ENCODE results near the gene ADGRL2. TPM values are rescaled to one million over a fixed set of nuclear protein-coding genes. Genes with fewer than 3 reads are reported as not detected.

Gene ADGRL2
- total RNA-seq, 5 donors from 2014 or later (not counting 1 experiment from before 2014, with no cell fraction given), result 0.20 to 0.70 (median 0.55) TPM; not detected in 2

GRCh38 chr1:82000221-82000620 lies 199.5 kb downstream of the ADGRL2 start:
- POLR2A ChIA-PET, result no interaction called here
- Histone ChIP-seq H3K4me3 (ENCODE audit: control insufficient read depth in 1 of 2, extremely low read depth in 1 of 2, low read length in 1 of 2) (no peak overlapping the region), H3K27ac (ENCODE audit: low read length) (no peak overlapping the region), H3K9me3 (no peaks in the 10 kb centered on the region), H3K36me3 (ENCODE audit: control insufficient read depth in 2 of 2, extremely low read depth in 1 of 2, insufficient read depth in 1 of 2, low read length in 1 of 2) (no peaks in the 10 kb centered on the region), H3K27me3 (replicated peaks in 1 of 2; ENCODE audit: control insufficient read depth in 2 of 2, extremely low read depth in 1 of 2, insufficient read depth in 2 of 2, low read length in 1 of 2) (no peaks in the 10 kb centered on the region), H3K4me1 (ENCODE audit: control insufficient read depth in 1 of 2, extremely low read depth in 1 of 2, insufficient read depth in 2 of 2, low read length in 2 of 2) (no peaks in the 10 kb centered on the region)
- 100% methylated on average over 2 of the region's 2 CpGs for WGBS (ENCODE audit: insufficient coverage)
- Mint-ChIP-seq H3K27ac (no peak overlapping the region), H3K4me3 (no peak overlapping the region), H3K36me3 (no peaks in the 10 kb centered on the region), H3K4me1 (no peaks in the 10 kb centered on the region), H3K9me3 (no peaks in the 10 kb centered on the region), H3K27me3 (no peaks in the 10 kb centered on the region)
- DNase-seq, result no peak
- CTCF ChIA-PET, result no interaction called here
- ATAC-seq (replicated peaks in 1 of 4), result no peak

DNA sequence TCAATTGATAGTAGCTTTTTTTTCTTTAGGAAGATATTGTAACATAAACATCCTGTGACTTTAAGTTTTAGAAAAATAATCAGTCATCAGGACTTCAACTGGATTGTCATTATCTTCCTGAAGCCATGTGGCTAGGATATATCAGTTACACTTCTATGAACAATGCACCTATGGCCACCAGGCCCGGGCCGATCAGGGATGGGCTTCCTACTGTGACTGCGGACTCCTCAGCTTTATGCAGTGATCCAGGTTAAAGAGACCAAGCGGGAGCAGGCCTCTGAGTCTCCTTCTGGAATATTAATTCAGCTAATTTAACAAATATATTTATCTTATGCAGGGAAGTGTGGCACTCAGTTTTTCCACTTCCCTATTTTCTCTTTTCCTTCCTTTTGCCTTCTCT lies 200.6 kb downstream of the ADGRL2 start:
- ATAC-seq (replicated peaks in 1 of 4) (no peak), DNase-seq (no peak)
- WGBS (ENCODE audit: insufficient coverage), result 92% methylated on average over 3 of the region's 4 CpGs
- H3K4me1 Mint-ChIP-seq, result no peaks in the 10 kb centered on the region
- Histone ChIP-seq H3K27ac (ENCODE audit: low read length) (no peak overlapping the region), H3K9me3 (no peaks in the 10 kb centered on the region), H3K27me3 (replicated peaks in 1 of 2; ENCODE audit: control insufficient read depth in 2 of 2, extremely low read depth in 1 of 2, insufficient read depth in 2 of 2, low read length in 1 of 2) (no peaks in the 10 kb centered on the region), H3K4me1 (ENCODE audit: control insufficient read depth in 1 of 2, extremely low read depth in 1 of 2, insufficient read depth in 2 of 2, low read length in 2 of 2) (no peaks in the 10 kb centered on the region), H3K36me3 (ENCODE audit: control insufficient read depth in 2 of 2, extremely low read depth in 1 of 2, insufficient read depth in 1 of 2, low read length in 1 of 2) (no peaks in the 10 kb centered on the region), H3K4me3 (ENCODE audit: control insufficient read depth in 1 of 2, extremely low read depth in 1 of 2, low read length in 1 of 2) (no peak overlapping the region)
- CTCF ChIA-PET, result no interaction called here
- H3K9me3 Mint-ChIP-seq, result no peaks in the 10 kb centered on the region
- H3K4me3 Mint-ChIP-seq, result no peak overlapping the region
- POLR2A ChIA-PET, result no interaction called here
- no peak overlapping the region for H3K27ac Mint-ChIP-seq
- no peaks in the 10 kb centered on the region for H3K36me3 Mint-ChIP-seq
- H3K27me3 Mint-ChIP-seq, result no peaks in the 10 kb centered on the region

DNA sequence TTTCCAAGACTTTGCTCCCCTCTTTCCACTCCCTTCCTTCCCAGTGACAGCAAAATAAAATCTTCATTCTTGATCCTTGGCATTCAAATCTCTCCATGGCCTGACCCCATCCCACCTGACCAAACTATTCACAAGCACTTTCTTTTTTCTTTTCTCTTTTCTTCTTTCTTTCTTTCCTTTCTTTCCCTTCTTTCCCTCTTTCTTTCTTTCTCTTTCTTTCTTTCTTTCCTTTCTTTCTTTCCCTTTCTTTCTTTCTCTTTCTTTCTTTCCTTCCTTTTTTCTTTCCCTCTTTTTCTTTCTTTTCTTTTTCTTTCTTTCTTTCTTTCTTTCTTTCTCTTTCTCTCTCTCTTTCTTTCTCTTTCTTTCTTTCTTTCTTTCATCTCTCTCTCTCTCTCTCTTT lies 207.1 kb downstream of the ADGRL2 start:
- Mint-ChIP-seq H3K36me3 (no peaks in the 10 kb centered on the region), H3K4me1 (no peaks in the 10 kb centered on the region), H3K9me3 (peaks cover 0 to 2% (median 0%) of the 10 kb centered on the region in 3 donors), H3K27me3 (no peaks in the 10 kb centered on the region), H3K4me3 (no peak overlapping the region), H3K27ac (no peak overlapping the region)
- no peak for ATAC-seq (replicated peaks in 1 of 4)
- no peak overlapping the region for H3K27ac ChIP-seq (ENCODE audit: low read length)
- no peaks in the 10 kb centered on the region for H3K27me3 ChIP-seq (replicated peaks in 1 of 2; ENCODE audit: control insufficient read depth in 2 of 2, extremely low read depth in 1 of 2, insufficient read depth in 2 of 2, low read length in 1 of 2)
- H3K36me3 ChIP-seq (ENCODE audit: control insufficient read depth in 2 of 2, extremely low read depth in 1 of 2, insufficient read depth in 1 of 2, low read length in 1 of 2), result no peaks in the 10 kb centered on the region
- H3K4me3 ChIP-seq (ENCODE audit: control insufficient read depth in 1 of 2, extremely low read depth in 1 of 2, low read length in 1 of 2), result no peak overlapping the region
- no peaks in the 10 kb centered on the region for H3K4me1 ChIP-seq (ENCODE audit: control insufficient read depth in 1 of 2, extremely low read depth in 1 of 2, insufficient read depth in 2 of 2, low read length in 2 of 2)
- CTCF ChIA-PET, result no interaction called here
- DNase-seq, result no peak
- POLR2A ChIA-PET, result no interaction called here
- no peaks in the 10 kb centered on the region for H3K9me3 ChIP-seq

DNA sequence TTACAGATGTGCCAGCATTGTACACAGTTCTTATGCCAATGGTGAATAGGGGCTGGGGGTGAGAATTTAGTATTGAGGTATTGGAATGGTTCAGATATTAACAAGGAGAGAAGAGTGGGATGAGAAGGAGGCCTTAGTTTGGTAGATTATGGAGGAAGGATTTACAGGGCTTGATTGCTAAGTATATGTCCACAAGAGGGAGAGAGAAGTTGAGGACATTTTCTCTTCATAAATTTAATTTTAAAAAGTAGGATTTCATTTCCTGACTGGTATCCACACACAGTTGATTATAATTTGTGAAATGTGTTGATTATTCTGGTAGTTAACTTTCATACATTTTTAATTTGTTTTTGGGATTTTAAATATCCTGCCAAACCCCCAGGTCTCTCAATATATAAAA lies 213.0 kb downstream of the ADGRL2 start:
- H3K4me1 Mint-ChIP-seq, result no peaks in the 10 kb centered on the region
- Histone ChIP-seq H3K4me3 (ENCODE audit: control insufficient read depth in 1 of 2, extremely low read depth in 1 of 2, low read length in 1 of 2) (no peak overlapping the region), H3K27me3 (replicated peaks in 1 of 2; ENCODE audit: control insufficient read depth in 2 of 2, extremely low read depth in 1 of 2, insufficient read depth in 2 of 2, low read length in 1 of 2) (no peaks in the 10 kb centered on the region), H3K36me3 (ENCODE audit: control insufficient read depth in 2 of 2, extremely low read depth in 1 of 2, insufficient read depth in 1 of 2, low read length in 1 of 2) (no peaks in the 10 kb centered on the region), H3K27ac (ENCODE audit: low read length) (no peak overlapping the region), H3K9me3 (no peaks in the 10 kb centered on the region), H3K4me1 (ENCODE audit: control insufficient read depth in 1 of 2, extremely low read depth in 1 of 2, insufficient read depth in 2 of 2, low read length in 2 of 2) (no peaks in the 10 kb centered on the region)
- no peaks in the 10 kb centered on the region for H3K36me3 Mint-ChIP-seq
- CTCF ChIA-PET, result no interaction called here
- DNase-seq (no peak), ATAC-seq (replicated peaks in 1 of 4) (no peak)
- H3K27ac Mint-ChIP-seq, result no peak overlapping the region
- H3K9me3 Mint-ChIP-seq, result peaks cover 0 to 5% (median 0%) of the 10 kb centered on the region in 3 donors
- POLR2A ChIA-PET, result no interaction called here
- H3K27me3 Mint-ChIP-seq, result no peaks in the 10 kb centered on the region
- H3K4me3 Mint-ChIP-seq, result no peak overlapping the region

GRCh38 chr1:82015444-82015843 lies 214.7 kb downstream of the ADGRL2 start:
- Mint-ChIP-seq H3K27ac (no peak overlapping the region), H3K27me3 (no peaks in the 10 kb centered on the region), H3K4me1 (no peaks in the 10 kb centered on the region), H3K4me3 (no peak overlapping the region), H3K9me3 (peaks cover 0 to 14% (median 0%) of the 10 kb centered on the region in 3 donors), H3K36me3 (no peaks in the 10 kb centered on the region)
- H3K4me3 ChIP-seq (ENCODE audit: control insufficient read depth in 1 of 2, extremely low read depth in 1 of 2, low read length in 1 of 2), result no peak overlapping the region
- H3K4me1 ChIP-seq (ENCODE audit: control insufficient read depth in 1 of 2, extremely low read depth in 1 of 2, insufficient read depth in 2 of 2, low read length in 2 of 2), result no peaks in the 10 kb centered on the region
- ATAC-seq (replicated peaks in 1 of 4) (no peak), DNase-seq (no peak)
- ChIA-PET POLR2A (no interaction called here), CTCF (no interaction called here)
- H3K9me3 ChIP-seq, result no peaks in the 10 kb centered on the region
- H3K36me3 ChIP-seq (ENCODE audit: control insufficient read depth in 2 of 2, extremely low read depth in 1 of 2, insufficient read depth in 1 of 2, low read length in 1 of 2), result no peaks in the 10 kb centered on the region
- no peaks in the 10 kb centered on the region for H3K27me3 ChIP-seq (replicated peaks in 1 of 2; ENCODE audit: control insufficient read depth in 2 of 2, extremely low read depth in 1 of 2, insufficient read depth in 2 of 2, low read length in 1 of 2)
- 67% methylated on average over 5 of the region's 6 CpGs for WGBS (ENCODE audit: insufficient coverage)
- H3K27ac ChIP-seq (ENCODE audit: low read length), result no peak overlapping the region

DNA sequence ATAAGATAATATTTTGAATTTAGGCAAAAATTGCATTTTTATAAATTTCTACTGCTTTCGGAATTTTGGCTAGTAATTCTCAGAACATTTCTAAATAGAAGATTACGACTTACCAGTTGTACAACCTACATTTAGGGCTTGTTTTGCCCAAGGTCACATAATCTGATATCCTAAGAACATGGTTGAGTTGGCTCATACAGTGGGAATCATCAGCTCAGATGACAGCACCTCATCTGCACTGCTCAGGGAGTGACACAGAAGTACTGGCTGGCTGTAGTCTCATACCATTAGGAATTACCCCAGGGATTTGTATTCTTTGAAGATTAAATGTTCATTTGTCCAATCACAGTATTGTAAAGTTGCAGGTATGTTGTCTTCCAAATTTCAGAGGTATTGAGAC lies 217.6 kb downstream of the ADGRL2 start:
- H3K27ac Mint-ChIP-seq, result no peak overlapping the region
- H3K27ac ChIP-seq (ENCODE audit: low read length), result no peak overlapping the region
- H3K27me3 Mint-ChIP-seq, result no peaks in the 10 kb centered on the region
- CTCF ChIA-PET, result no interaction called here
- H3K27me3 ChIP-seq (replicated peaks in 1 of 2; ENCODE audit: control insufficient read depth in 2 of 2, extremely low read depth in 1 of 2, insufficient read depth in 2 of 2, low read length in 1 of 2), result no peaks in the 10 kb centered on the region
- no peak overlapping the region for H3K4me3 Mint-ChIP-seq
- H3K36me3 Mint-ChIP-seq, result no peaks in the 10 kb centered on the region
- WGBS (ENCODE audit: insufficient coverage), result no CpG with 5 or more reads among the region's 2 CpGs
- ATAC-seq (replicated peaks in 1 of 4) (no peak), DNase-seq (no peak)
- H3K36me3 ChIP-seq (ENCODE audit: control insufficient read depth in 2 of 2, extremely low read depth in 1 of 2, insufficient read depth in 1 of 2, low read length in 1 of 2), result no peaks in the 10 kb centered on the region
- H3K9me3 ChIP-seq, result no peaks in the 10 kb centered on the region
- H3K9me3 Mint-ChIP-seq, result peaks cover 0 to 16% (median 3%) of the 10 kb centered on the region in 3 donors
- POLR2A ChIA-PET, result no interaction called here
- H3K4me1 ChIP-seq (ENCODE audit: control insufficient read depth in 1 of 2, extremely low read depth in 1 of 2, insufficient read depth in 2 of 2, low read length in 2 of 2), result no peaks in the 10 kb centered on the region
- no peak overlapping the region for H3K4me3 ChIP-seq (ENCODE audit: control insufficient read depth in 1 of 2, extremely low read depth in 1 of 2, low read length in 1 of 2)
- no peaks in the 10 kb centered on the region for H3K4me1 Mint-ChIP-seq

GRCh38 chr1:82019508-82019907 lies 218.8 kb downstream of the ADGRL2 start:
- peaks cover 2 to 22% (median 3%) of the 10 kb centered on the region in 3 donors for H3K9me3 Mint-ChIP-seq
- no peaks in the 10 kb centered on the region for H3K4me1 Mint-ChIP-seq
- H3K36me3 ChIP-seq (ENCODE audit: control insufficient read depth in 2 of 2, extremely low read depth in 1 of 2, insufficient read depth in 1 of 2, low read length in 1 of 2), result no peaks in the 10 kb centered on the region
- no peaks in the 10 kb centered on the region for H3K4me1 ChIP-seq (ENCODE audit: control insufficient read depth in 1 of 2, extremely low read depth in 1 of 2, insufficient read depth in 2 of 2, low read length in 2 of 2)
- H3K36me3 Mint-ChIP-seq, result no peaks in the 10 kb centered on the region
- no peaks in the 10 kb centered on the region for H3K27me3 Mint-ChIP-seq
- ATAC-seq (replicated peaks in 1 of 4) (no peak), DNase-seq (no peak)
- H3K4me3 Mint-ChIP-seq, result no peak overlapping the region
- H3K9me3 ChIP-seq, result no peaks in the 10 kb centered on the region
- no peaks in the 10 kb centered on the region for H3K27me3 ChIP-seq (replicated peaks in 1 of 2; ENCODE audit: control insufficient read depth in 2 of 2, extremely low read depth in 1 of 2, insufficient read depth in 2 of 2, low read length in 1 of 2)
- no peak overlapping the region for H3K4me3 ChIP-seq (ENCODE audit: control insufficient read depth in 1 of 2, extremely low read depth in 1 of 2, low read length in 1 of 2)
- CTCF ChIA-PET, result no interaction called here
- POLR2A ChIA-PET, result no interaction called here
- WGBS (ENCODE audit: insufficient coverage), result no CpG with 5 or more reads among the region's 1 CpG
- H3K27ac ChIP-seq (ENCODE audit: low read length), result no peak overlapping the region
- no peak overlapping the region for H3K27ac Mint-ChIP-seq

All from T-cell (primary cell).